ES-I3 (cell line): ENCODE measurements around the gene ZNF268.
"Not testable (repeated sequence)": the region's sequence is repeated elsewhere in the genome, so short reads cannot be mapped to it uniquely, and the experiment has no call there.

Experiments
- H3K36me3 ChIP-seq: 2 replicates; pipeline ENCODE4 v1.6.1; 2013; ENCODE audit warnings: mild to moderate bottlenecking, low read length, control low read depth, moderate library complexity; ENCODE audit not compliant: insufficient read depth
- H3K4me1 ChIP-seq: 2 replicates; pipeline ENCODE4 v1.6.1; 2013; ENCODE audit warnings: mild to moderate bottlenecking, control low read depth, low read length; ENCODE audit not compliant: insufficient read depth
- H3K9ac ChIP-seq: 2 replicates; pipeline ENCODE4 v1.6.1; 2013; ENCODE audit warnings: low read depth, mild to moderate bottlenecking, low read length, moderate library complexity
- H3K9me3 ChIP-seq: 2 replicates; pipeline ENCODE4 v1.6.1; 2013; ENCODE audit warnings: mild to moderate bottlenecking, low read length, moderate library complexity; ENCODE audit not compliant: control insufficient read depth, insufficient read depth

The ZNF268 gene

GRCh38 chr12:133236144-133236543 is 54.8 kb downstream of the ZNF268 start:
- H3K36me3 ChIP-seq = no peaks in the 10 kb centered on the region; the same call in 1 of the 2 replicates
- no peaks in the 10 kb centered on the region for H3K4me1 ChIP-seq
- H3K9ac ChIP-seq = no peak overlapping the region
- no peaks in the 10 kb centered on the region; the same call in 1 of the 2 replicates for H3K9me3 ChIP-seq

- Histone ChIP-seq H3K9ac (no peak overlapping the region), H3K9me3 (no peaks in the 10 kb centered on the region; the same call in 1 of the 2 replicates), H3K36me3 (no peaks in the 10 kb centered on the region), H3K4me1 (no peaks in the 10 kb centered on the region)
Measured at GRCh38 chr12:133236556-133236955, 55.3 kb downstream of the ZNF268 start.

- no peaks in the 10 kb centered on the region; the same call in 1 of the 2 replicates for H3K9me3 ChIP-seq
- H3K4me1 ChIP-seq = no peaks in the 10 kb centered on the region
- H3K9ac ChIP-seq = no peak overlapping the region
- H3K36me3 ChIP-seq = no peaks in the 10 kb centered on the region
Measured at GRCh38 chr12:133251732-133252131, 70.4 kb downstream of the ZNF268 start.

- not testable (repeated sequence) for H3K4me1 ChIP-seq, H3K9me3 ChIP-seq
Measured at GRCh38 chr12:133255833-133256232, 74.5 kb downstream of the ZNF268 start.

GRCh38 chr12:133256321-133256720 is 75.0 kb downstream of the ZNF268 start:
- Histone ChIP-seq H3K36me3 (no peaks in the 10 kb centered on the region), H3K9me3 (no peaks in the 10 kb centered on the region; the same call in 1 of the 2 replicates), H3K9ac (no peak overlapping the region), H3K4me1 (no peaks in the 10 kb centered on the region)

More at GRCh38 chr12:133255833-133256232, 74.5 kb downstream of the ZNF268 start:
- H3K36me3 ChIP-seq, H3K9ac ChIP-seq: not testable (repeated sequence)

- Histone ChIP-seq H3K4me1 (no peaks in the 10 kb centered on the region), H3K36me3 (no peaks in the 10 kb centered on the region), H3K9ac (no peak overlapping the region), H3K9me3 (no peaks in the 10 kb centered on the region)
Measured at GRCh38 chr12:133264173-133264572, 82.9 kb downstream of the ZNF268 start.
